Type B pancreatic cell (in vitro differentiated cells): ENCODE data around the gene ATAD2B. TPM values are rescaled to one million over a fixed set of nuclear protein-coding genes. Genes with fewer than 3 reads are reported as not detected.

Source experiments
- DNase-seq: peaks from one replicate; pipeline ENCODE4 v3.0.0; 2021; ENCODE audit warnings: mixed read lengths; ENCODE audit not compliant: unreplicated experiment; ENCODE audit errors: extremely low spot score
- H3K27ac Mint-ChIP-seq: 2 replicates; pipeline ENCODE4 v1.8.0; 2021; ENCODE audit warnings: mild to moderate bottlenecking, mixed read lengths
- H3K27me3 Mint-ChIP-seq: 2 replicates; pipeline ENCODE4 v1.8.0; 2021; ENCODE audit warnings: mixed read lengths
- H3K36me3 Mint-ChIP-seq: 2 replicates; pipeline ENCODE4 v1.8.0; 2021; ENCODE audit warnings: mixed read lengths
- H3K4me1 Mint-ChIP-seq: one replicate; pipeline ENCODE4 v1.8.0; 2021; ENCODE audit warnings: mixed read lengths; ENCODE audit not compliant: unreplicated experiment
- H3K4me3 Mint-ChIP-seq: 2 replicates; pipeline ENCODE4 v1.8.0; 2021; ENCODE audit warnings: mild to moderate bottlenecking, mixed read lengths
- H3K9me3 Mint-ChIP-seq: 2 replicates; pipeline ENCODE4 v1.8.0; 2021; ENCODE audit warnings: mixed read lengths
- total RNA-seq: library from RNA; stranded (reverse); gene quantifications from 2 replicates; pipeline ENCODE4 v1.2.1, GENCODE V29; 2021; ENCODE audit warnings: low replicate concordance
- TF ChIP-seq, protein P1 (sequence below): fragments of 200-600 bp; sonication (generic); conservative IDR thresholded peaks from 2 replicates; pipeline ENCODE4 v1.5.0; 2021; ENCODE audit warnings: antibody characterized with exemption, mild to moderate bottlenecking

Gene ATAD2B
- total RNA-seq, 1 donor from 2014 or later, result 25.7 TPM

DNA sequence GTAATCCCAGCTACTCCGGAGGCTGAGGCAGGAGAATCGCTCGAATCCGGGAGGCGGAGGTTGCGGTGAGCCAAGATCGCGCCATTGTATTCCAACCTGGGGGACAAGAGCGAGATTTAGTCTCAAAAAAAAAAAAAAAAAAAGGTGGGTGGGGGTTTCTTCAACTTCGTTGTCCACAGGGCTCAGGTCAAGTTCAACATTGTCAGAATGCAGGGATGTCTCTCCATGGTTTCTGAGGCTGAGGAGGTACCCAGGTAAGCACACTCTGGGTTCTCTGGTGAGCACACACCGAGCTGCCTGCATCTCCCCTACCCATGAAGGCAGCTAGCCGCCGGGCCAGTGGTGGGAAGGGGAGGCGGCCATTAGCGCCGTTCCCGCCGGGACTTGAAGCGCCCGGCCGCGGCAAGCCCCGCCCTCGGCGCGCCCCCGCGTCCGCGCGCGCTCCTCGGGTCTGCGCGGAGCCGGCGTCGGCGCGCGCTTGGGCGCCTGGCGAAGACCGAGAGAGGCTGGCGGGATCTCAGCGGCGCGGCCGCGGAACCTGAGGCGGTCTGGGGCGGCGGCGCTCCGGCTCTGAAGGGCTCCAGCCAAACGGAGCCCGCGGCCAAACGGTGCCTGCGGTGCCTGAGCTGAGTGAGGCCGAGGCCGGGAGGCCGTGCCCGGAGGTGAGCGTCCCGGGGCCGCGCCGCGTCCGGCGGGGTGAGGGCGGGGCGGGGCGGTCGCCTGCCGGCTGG, 13.2 kb upstream of the ATAD2B start, which contains the start of gene UBXN2A:
UBXN2A (plus strand) TSS at position 477 of the 731 bp plus-strand sequence. CDS start 17,852 bp downstream, outside the sequence.
- TF ChIP-seq, protein P1, sequence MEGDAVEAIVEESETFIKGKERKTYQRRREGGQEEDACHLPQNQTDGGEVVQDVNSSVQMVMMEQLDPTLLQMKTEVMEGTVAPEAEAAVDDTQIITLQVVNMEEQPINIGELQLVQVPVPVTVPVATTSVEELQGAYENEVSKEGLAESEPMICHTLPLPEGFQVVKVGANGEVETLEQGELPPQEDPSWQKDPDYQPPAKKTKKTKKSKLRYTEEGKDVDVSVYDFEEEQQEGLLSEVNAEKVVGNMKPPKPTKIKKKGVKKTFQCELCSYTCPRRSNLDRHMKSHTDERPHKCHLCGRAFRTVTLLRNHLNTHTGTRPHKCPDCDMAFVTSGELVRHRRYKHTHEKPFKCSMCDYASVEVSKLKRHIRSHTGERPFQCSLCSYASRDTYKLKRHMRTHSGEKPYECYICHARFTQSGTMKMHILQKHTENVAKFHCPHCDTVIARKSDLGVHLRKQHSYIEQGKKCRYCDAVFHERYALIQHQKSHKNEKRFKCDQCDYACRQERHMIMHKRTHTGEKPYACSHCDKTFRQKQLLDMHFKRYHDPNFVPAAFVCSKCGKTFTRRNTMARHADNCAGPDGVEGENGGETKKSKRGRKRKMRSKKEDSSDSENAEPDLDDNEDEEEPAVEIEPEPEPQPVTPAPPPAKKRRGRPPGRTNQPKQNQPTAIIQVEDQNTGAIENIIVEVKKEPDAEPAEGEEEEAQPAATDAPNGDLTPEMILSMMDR, result no peak
- Mint-ChIP-seq H3K27ac (peak within 1 kb of the TSS; percentile 97), H3K36me3 (peaks cover 16% of the 10 kb centered on the region), H3K27me3 (no peaks in the 10 kb centered on the region), H3K4me3 (peak within 1 kb of the TSS; percentile 94), H3K9me3 (peaks cover 5% of the 10 kb centered on the region), H3K4me1 (peaks cover 39% of the 10 kb centered on the region)
- peak; percentile 90 for DNase-seq

DNA sequence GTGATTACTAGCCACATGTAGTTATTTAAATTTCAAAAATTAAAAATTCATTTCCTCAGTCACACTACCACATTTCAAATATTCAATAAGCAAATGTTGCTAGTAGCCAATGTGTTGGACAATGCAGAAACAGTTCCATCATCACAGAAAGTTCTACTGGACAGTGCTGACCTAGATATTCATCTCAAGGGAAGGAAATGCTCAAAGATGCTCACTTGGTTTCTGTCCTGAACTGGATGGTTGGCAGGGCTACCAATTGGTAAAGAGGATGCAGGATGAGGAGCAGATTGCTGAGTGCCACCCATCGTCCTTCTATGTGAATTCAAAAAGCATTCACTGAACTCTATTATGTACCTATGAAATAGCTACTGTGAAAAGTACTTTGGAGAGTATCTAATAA, 7.3 kb upstream of the ATAD2B start:
- Mint-ChIP-seq H3K9me3 (no peaks in the 10 kb centered on the region), H3K4me3 (no peak overlapping the region), H3K4me1 (peaks cover 8% of the 10 kb centered on the region), H3K36me3 (peaks cover 7% of the 10 kb centered on the region), H3K27ac (no peak overlapping the region), H3K27me3 (no peaks in the 10 kb centered on the region)
- TF ChIP-seq, protein P1, result no peak
- no peak for DNase-seq

DNA sequence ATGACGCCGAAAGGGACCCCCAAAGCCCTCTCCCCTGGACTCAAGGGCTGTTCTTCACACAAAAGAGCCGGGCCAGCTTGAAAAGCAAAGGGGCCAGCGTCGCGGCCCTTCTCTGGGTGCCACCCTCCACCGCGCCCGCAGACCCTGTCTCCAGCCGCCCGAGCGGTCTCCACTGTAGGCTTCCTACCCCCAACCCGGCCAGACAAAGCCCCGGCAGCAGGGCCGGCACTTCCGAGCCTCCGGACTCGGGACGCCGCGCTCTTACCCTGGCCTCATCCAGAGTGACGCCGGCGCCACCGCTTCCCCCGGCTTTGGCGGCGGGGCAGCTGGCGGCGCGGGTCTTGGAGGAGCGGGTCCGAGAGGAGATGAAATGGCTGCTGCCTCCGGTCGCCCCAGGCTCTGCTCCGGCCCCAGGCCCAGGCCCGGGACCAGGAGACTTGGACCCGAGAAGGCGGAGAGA, 603 bp downstream of the ATAD2B start:
- Mint-ChIP-seq H3K4me3 (peak overlapping the region; percentile 97), H3K27me3 (no peaks in the 10 kb centered on the region), H3K9me3 (no peaks in the 10 kb centered on the region), H3K4me1 (peaks cover 19% of the 10 kb centered on the region), H3K27ac (peak overlapping the region; percentile 100), H3K36me3 (peaks cover 2% of the 10 kb centered on the region)
- DNase-seq, result no peak
- TF ChIP-seq, protein P1, result no peak

DNA sequence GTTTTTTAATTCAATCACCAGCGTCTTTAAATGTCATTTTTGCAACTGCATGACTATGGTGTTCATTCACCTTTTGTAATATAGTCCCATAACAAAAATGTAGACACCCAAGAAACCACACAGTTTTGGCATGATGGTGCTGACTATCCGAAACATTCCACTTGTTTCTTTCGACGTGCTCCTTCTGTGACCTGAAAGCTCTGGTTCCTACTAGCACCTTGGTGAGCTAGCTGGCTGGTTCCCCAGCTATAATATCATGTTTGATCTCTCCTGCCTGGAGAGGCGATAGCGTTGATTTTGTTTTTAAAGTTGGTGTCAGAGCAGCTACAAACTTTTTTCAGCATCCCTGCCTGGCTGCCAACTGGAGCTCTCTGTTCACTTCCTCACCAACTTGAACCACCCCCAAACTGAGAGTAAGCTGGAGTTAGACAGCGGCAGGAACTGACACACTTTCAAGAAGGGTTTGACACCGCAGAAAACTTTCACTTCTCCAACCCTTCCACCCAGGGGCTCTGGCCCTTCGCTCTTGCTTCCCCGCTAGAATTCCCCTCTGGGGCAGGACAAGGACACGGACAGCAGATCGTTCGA, 1.1 kb downstream of the ATAD2B start:
- TF ChIP-seq, protein P1, result no peak
- H3K4me1 Mint-ChIP-seq, result peaks cover 19% of the 10 kb centered on the region

DNA sequence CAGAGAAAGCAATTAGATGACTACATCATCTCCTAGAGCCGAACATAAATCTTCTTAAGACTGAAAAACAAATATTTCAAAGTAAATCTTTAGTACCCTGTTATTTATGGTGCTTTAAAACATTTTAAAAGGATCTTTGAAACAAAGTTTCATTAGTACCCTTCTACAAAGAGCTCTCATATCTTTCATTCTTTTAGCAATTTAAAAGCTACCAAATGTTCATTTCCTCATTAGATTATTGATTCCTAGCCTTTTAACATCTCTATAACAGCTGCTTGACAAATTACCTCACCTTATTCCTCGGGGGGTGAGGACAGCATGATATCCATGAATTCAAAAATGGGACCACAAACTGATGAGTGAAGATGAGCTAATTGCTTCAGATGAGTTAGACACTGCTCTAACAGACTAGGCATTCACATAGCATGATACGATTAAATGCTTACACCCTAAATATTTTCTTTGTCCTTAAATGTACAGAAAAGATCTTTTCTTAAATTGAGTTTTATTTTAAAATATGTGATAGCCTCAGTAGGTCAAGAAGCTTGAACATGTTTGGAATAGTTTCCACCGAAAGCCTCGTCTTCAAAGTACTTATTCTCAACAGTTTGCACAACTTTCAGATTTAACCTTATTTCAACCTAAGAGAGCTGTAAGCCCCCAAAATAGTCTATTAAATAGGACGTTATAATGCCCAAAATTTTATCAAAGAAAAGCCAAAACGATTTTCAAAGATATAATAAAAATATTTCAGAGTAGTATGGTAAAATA, 2.1 kb downstream of the ATAD2B start:
- no peak for DNase-seq
- peak overlapping the region; percentile 100 for H3K27ac Mint-ChIP-seq
- no peaks in the 10 kb centered on the region for H3K36me3 Mint-ChIP-seq
- TF ChIP-seq, protein P1, result no peak
- no peaks in the 10 kb centered on the region for H3K9me3 Mint-ChIP-seq
- H3K4me3 Mint-ChIP-seq, result peak overlapping the region; percentile 97
- H3K27me3 Mint-ChIP-seq, result no peaks in the 10 kb centered on the region
- H3K4me1 Mint-ChIP-seq, result peaks cover 19% of the 10 kb centered on the region

More for the DNA sequence above, 1.1 kb downstream of the ATAD2B start:
- Mint-ChIP-seq H3K9me3 (no peaks in the 10 kb centered on the region), H3K27ac (peak overlapping the region; percentile 100), H3K4me3 (peak overlapping the region; percentile 97), H3K27me3 (no peaks in the 10 kb centered on the region), H3K36me3 (no peaks in the 10 kb centered on the region)
- no peak for DNase-seq
